ENCODE data around the gene SMARCAD1.
A peak's percentile ranks its signal among the peaks of the same experiment; 100 is the strongest.

Gene SMARCAD1

DNA sequence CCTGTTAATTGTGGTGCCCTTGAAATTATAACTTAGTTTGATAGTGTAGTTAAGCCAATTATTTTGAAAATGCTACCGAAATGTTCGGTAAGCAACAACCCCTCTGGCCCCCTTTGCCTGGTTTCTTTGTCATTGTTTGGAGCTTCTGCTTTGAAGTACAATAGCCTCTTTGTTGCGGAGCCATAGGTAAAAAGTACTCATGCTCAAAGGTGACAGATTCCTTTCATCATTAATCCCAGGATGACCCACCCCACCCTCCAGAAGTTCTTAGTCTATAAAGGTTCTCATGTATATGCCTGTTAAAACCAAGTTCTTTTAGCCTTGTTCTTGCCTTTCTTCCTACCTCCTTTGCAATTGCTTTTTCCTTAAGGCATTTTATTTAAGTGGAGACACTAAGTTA is 42.4 kb upstream of the SMARCAD1 start:
- no peaks in the 10 kb centered on the region for H3K36me3 ChIP-seq (replicated peaks; ENCODE audit: low read depth, low read length)
- H2AFZ ChIP-seq (ENCODE audit: low read depth, low read length) = no peak overlapping the region
- no peak overlapping the region for H3K9ac ChIP-seq (ENCODE audit: low read length)
- H4K20me1 ChIP-seq (ENCODE audit: insufficient read depth, low read length) = no peaks in the 10 kb centered on the region
- no peaks in the 10 kb centered on the region for H3K27me3 ChIP-seq (ENCODE audit: low read depth, low read length)
- H3K4me2 ChIP-seq (ENCODE audit: low read length) = no peak overlapping the region
- no peaks in the 10 kb centered on the region for H3K79me2 ChIP-seq (ENCODE audit: low read length)
- peaks cover 5% of the 10 kb centered on the region for H3K4me1 ChIP-seq (ENCODE audit: low read length)
- no peak overlapping the region for H3K27ac ChIP-seq (ENCODE audit: low read length)
- no peak for TF ChIP-seq CTCF (IDR thresholded peaks at IDR 0.05; ENCODE audit: low read depth, low read length)
- no peak for TF ChIP-seq EZH2phosphoT487 (IDR thresholded peaks at IDR 0.05; ENCODE audit: low read depth)
- H3K4me3 ChIP-seq (ENCODE audit: low read length) = no peak overlapping the region
- no peaks in the 10 kb centered on the region for H3K9me3 ChIP-seq (ENCODE audit: insufficient read depth, low read length)

DNA sequence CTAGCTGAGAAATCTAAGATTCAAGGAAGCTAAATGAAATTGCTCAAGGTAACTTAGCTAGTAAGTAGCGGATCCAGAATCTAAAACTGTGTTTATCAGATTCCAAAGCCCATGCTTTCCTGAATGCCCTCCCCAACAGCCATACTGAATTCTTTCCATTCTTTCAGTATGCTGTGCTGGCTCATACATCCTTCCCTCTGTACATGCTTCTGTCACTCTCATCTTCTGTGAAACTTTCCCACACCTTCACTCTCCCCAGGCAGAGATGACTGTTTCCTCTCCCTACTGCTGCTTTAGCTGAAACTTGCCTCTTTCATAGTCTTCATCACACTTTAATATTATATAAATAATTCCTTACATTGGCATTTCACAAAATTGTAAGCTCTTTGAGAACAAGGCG is 39.3 kb upstream of the SMARCAD1 start:
- no peaks in the 10 kb centered on the region for H4K20me1 ChIP-seq (ENCODE audit: insufficient read depth, low read length)

GRCh38 chr4:94169803-94170372 is 37.8 kb upstream of the SMARCAD1 start:
- TF ChIP-seq EZH2phosphoT487 (IDR thresholded peaks at IDR 0.05; ENCODE audit: low read depth) (no peak), CTCF (IDR thresholded peaks at IDR 0.05; ENCODE audit: low read depth, low read length) (no peak)
- H3K4me2 ChIP-seq (ENCODE audit: low read length) = no peak overlapping the region
- no peak overlapping the region for H3K9ac ChIP-seq (ENCODE audit: low read length)
- H3K9me3 ChIP-seq (ENCODE audit: insufficient read depth, low read length) = no peaks in the 10 kb centered on the region
- H3K27ac ChIP-seq (ENCODE audit: low read length) = no peak overlapping the region
- no peaks in the 10 kb centered on the region for H3K36me3 ChIP-seq (replicated peaks; ENCODE audit: low read depth, low read length)
- no peaks in the 10 kb centered on the region for H3K27me3 ChIP-seq (ENCODE audit: low read depth, low read length)
- no peak overlapping the region for H2AFZ ChIP-seq (ENCODE audit: low read depth, low read length)
- no peaks in the 10 kb centered on the region for H3K79me2 ChIP-seq (ENCODE audit: low read length)
- no peaks in the 10 kb centered on the region for H3K4me1 ChIP-seq (ENCODE audit: low read length)
- H4K20me1 ChIP-seq (ENCODE audit: insufficient read depth, low read length) = no peaks in the 10 kb centered on the region
- no peak overlapping the region for H3K4me3 ChIP-seq (ENCODE audit: low read length)

More for the DNA sequence above, 39.3 kb upstream of the SMARCAD1 start:
- no peaks in the 10 kb centered on the region for H3K27me3 ChIP-seq (ENCODE audit: low read depth, low read length)
- H3K79me2 ChIP-seq (ENCODE audit: low read length) = no peaks in the 10 kb centered on the region
- no peaks in the 10 kb centered on the region for H3K4me1 ChIP-seq (ENCODE audit: low read length)
- no peak overlapping the region for H3K9ac ChIP-seq (ENCODE audit: low read length)
- no peak overlapping the region for H3K4me2 ChIP-seq (ENCODE audit: low read length)
- no peak overlapping the region for H3K27ac ChIP-seq (ENCODE audit: low read length)
- H3K36me3 ChIP-seq (replicated peaks; ENCODE audit: low read depth, low read length) = no peaks in the 10 kb centered on the region
- H3K9me3 ChIP-seq (ENCODE audit: insufficient read depth, low read length) = no peaks in the 10 kb centered on the region
- TF ChIP-seq EZH2phosphoT487 (IDR thresholded peaks at IDR 0.05; ENCODE audit: low read depth) (no peak), CTCF (IDR thresholded peaks at IDR 0.05; ENCODE audit: low read depth, low read length) (no peak)
- H2AFZ ChIP-seq (ENCODE audit: low read depth, low read length) = no peak overlapping the region
- no peak overlapping the region for H3K4me3 ChIP-seq (ENCODE audit: low read length)

DNA sequence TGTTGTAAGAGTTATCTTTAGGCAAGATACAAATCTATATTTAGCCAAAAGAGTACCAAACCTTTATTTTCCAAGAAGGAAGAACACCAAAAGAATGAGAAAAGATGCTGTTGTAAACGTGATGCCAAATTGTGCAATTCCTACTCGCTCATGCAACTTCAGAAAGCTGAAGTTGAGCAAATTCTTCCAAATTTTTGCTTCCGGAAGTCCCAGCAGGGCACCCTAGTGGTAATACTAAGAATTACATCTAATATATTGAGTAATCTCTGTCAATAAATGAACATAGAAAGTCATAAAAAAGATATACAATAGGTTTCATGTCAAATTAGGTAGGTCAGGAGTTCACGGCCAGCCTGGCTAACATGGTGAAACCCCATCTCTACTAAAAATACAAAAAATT is 36.0 kb upstream of the SMARCAD1 start:
- H3K4me1 ChIP-seq (ENCODE audit: low read length) = no peaks in the 10 kb centered on the region
- H3K27ac ChIP-seq (ENCODE audit: low read length) = no peak overlapping the region
- no peaks in the 10 kb centered on the region for H3K27me3 ChIP-seq (ENCODE audit: low read depth, low read length)
- TF ChIP-seq EZH2phosphoT487 (IDR thresholded peaks at IDR 0.05; ENCODE audit: low read depth) (no peak), CTCF (IDR thresholded peaks at IDR 0.05; ENCODE audit: low read depth, low read length) (peak; percentile 31)
- no peaks in the 10 kb centered on the region for H3K79me2 ChIP-seq (ENCODE audit: low read length)
- no peaks in the 10 kb centered on the region for H4K20me1 ChIP-seq (ENCODE audit: insufficient read depth, low read length)
- no peaks in the 10 kb centered on the region for H3K36me3 ChIP-seq (replicated peaks; ENCODE audit: low read depth, low read length)
- H3K4me3 ChIP-seq (ENCODE audit: low read length) = no peak overlapping the region
- H3K9ac ChIP-seq (ENCODE audit: low read length) = no peak overlapping the region
- H3K4me2 ChIP-seq (ENCODE audit: low read length) = no peak overlapping the region
- no peak overlapping the region for H2AFZ ChIP-seq (ENCODE audit: low read depth, low read length)
- no peaks in the 10 kb centered on the region for H3K9me3 ChIP-seq (ENCODE audit: insufficient read depth, low read length)

All from OCI-LY3 (cell line).